Measurements from ENCODE around the gene NXT1.
"Not testable (repeated sequence)": the region's sequence is repeated elsewhere in the genome, so short reads cannot be mapped to it uniquely, and the experiment has no call there.

Gene NXT1

DNA sequence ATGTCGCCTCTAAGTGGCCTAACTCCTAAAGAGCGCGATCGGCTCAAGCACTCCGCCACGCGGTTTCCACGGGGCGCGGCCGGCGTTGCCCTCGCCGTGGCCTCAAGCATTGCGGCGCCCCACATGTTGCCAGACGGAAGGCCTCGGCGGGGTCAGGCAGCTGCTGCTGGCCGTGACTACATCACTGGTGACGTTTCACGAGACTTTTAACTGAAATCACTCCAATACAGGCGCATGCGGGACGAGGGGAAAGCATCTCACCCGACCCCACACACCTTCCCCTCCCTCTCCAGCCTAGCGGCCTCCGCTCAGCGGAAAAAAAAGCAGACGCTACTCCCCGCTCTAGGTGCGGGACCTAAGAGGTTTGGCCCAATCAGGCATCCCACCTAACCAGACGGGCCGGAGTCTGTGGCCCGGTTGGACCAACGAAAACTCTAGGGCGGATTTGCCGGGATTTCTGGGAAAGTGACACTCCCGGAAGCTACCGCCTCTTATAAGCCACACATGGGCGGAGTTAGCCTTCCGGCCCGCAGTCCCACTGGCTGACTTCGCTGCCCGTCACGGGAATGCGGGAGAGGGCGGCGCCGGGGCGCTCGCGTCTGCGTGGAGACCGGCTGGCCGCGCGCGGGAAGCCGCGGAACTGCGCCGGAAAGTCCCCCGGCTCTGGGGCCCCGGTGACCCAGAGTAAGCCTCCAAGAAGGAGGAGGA lies at the start of gene NXT1:
Gene NXT1 (plus strand): TSS at position 596 of the 708 bp plus-strand sequence. CDS start 3,251 bp downstream, outside the sequence.
- DNase-seq: peak; percentile 98

DNA sequence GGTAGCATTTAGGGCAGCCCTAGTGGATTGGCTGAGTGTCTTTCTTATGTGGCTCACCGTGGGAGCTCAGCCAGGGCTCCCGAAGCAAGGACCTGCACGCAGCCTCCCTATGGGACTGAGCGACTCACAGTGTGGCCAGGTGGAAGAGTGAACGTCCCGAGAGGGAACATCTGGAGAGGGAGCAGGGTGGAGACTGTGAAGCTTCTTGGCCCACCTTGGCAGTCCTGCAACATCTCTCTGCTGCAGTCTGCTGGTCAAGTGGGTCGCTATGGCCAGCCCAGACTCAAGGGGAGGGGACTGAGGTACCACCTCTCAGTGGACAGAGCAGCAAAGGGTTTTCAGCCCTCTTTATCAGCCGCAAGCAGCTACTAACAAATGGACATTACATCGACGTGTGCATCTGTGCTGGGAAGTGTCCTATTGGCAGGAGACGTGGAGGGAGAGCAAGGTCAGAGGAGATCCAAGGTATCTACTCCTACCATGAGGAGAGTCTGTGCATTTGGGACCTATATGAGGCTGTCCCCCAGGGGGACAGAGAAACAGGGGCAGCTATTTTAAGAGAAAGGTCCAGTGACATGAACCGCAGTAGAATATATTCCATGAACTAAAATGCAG lies 49.0 kb upstream of the NXT1 start:
- DNase-seq: no peak

DNA sequence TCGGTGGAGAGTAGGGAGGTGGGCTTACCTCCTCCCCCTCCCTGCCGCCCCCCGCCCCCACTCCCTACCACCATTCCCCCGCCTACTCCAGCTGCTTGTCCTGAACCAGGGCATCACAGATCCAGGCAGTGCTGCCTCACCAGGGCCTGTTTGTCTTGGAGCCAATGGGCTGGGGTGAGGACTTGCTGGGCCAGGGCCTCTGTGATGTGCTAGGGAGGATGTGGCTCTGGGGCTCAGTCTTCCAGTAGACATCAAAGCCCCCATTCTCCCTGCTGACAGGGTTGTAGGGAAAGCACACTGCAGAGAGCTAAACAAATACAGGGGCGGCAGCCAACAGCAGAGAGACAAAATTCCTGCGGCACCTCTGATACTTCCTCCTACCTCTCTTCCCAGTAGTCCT lies 48.2 kb upstream of the NXT1 start:
- no peak for DNase-seq

DNA sequence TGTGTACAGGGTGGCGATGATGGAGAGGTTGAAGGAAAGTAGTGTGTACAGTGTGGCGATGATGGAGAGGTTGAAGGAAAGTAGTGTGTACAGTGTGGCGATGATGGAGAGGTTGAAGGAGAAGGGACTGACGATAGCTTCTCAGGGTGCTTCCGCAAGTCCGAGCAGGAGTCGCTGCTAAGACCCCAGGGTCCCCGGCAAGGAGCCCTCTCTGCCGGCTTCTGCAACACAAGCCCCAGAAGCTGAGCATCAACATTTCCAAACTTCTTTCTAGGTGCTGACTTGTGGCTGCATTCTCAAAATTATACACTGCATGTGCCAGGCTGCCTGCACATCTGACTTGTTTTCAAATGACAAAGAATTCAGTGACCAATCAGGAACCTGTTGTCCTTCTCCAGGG lies 47.8 kb upstream of the NXT1 start:
- DNase-seq: no peak

DNA sequence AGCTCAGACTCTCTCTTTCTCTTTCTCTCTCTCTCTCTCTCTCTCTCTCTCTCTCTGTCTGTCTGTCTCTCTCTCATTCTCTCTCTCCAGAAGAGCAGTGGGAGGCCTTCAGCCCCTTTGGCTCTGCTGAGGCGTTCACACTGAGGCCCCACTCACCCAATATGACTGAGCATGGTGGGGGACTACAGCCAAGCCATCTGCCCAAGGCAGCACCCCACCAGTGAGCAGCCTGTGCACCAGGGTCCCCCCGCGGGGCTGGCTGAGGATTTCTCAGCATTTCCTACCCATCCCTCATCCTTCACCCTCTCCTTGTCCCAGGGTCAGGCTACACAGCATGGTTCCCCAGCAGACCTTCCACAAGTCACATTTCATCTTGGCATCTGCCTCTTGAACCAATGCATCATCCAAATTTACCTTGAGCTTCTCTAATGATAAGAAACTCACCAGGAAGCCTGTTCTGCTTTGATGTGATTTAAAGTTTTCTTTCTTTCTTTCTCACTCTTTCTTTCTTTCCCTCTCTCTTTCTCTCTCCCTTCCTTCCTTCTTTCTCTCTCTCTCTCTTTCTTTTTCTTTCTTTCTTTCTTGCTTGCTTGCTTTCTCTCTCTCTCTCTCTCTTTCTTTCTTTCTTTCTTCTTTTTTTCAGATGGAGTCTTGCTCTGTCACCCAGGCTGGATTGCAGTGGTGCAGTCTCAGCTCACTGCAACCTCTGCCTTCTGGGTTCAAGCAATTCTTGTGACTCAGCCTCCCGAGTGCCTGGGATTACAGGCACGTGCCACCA lies 47.1 kb upstream of the NXT1 start:
- no peak for DNase-seq

DNA sequence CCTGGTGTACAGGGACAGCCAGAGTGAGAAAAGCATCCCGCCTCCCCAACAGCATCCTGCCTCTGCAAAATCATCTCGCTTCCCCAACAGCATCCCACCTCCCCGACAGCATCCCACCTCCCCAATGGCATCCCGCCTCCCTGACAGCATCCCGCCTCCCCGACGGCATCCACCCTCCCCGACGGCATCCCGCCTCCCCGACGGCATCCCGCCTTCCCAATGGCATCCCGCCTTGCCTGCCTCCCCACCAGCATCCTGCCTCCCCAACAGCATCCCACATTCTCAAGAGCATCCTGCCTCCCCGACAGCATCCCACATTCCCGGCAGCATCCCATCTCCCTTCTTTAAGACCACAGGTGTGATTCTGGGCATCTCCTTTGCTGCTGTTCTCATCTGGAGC lies 46.0 kb upstream of the NXT1 start:
- no peak for DNase-seq

DNA sequence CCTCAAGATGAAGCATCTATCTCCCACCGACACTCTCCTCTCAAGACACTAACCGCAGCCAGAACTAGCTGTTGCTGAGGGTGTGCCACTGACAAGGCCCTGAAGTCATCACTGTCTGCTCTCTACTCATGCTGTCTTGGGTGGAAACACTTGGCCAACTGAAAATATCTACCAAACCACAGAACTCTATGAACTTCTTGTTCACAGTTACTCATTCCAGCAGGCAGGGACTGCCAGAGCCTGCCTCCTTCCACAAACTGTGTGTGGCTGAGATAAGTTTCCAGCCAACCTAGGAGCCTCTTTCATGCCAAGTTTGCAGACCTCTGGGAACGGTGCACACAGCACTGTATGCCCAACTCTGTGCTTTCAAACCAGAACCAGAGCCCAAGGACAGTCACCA lies 45.5 kb upstream of the NXT1 start:
- DNase-seq: no peak

DNA sequence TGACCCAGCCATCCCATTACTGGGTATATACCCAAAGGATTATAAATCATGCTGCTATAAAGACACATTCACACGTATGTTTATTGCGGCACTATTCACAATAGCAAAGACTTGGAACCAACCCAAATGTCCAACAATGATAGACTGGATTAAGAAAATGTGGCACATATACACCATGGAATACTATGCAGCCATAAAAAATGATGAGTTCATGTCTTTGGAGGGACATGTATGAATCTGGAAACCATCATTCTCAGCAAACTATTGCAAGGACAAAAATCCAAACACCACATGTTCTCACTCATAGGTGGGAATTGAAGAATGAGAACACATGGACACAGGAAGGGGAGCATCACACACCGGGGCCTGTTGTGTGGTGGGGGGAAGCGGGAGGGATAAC lies 43.2 kb upstream of the NXT1 start:
- not testable (repeated sequence) for DNase-seq

DNA sequence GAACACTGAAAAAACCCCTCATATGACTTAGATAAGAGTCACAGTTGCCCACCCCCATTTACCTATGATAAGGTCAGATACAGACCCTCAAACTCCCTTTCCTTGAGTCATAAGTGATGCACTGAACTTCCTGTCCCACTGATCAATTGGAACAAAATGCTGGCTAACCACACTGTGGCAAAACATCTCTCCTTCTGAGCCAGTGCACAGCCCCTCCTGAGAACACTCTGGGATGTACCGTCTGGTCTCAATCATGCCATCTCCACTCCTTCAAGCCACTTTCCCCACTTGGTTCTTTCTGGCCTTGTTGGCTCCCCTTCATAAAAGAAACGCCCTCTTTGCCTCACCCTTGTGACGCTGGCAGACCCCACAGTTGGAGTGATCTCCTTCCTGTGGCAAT lies 42.6 kb upstream of the NXT1 start:
- DNase-seq: no peak

DNA sequence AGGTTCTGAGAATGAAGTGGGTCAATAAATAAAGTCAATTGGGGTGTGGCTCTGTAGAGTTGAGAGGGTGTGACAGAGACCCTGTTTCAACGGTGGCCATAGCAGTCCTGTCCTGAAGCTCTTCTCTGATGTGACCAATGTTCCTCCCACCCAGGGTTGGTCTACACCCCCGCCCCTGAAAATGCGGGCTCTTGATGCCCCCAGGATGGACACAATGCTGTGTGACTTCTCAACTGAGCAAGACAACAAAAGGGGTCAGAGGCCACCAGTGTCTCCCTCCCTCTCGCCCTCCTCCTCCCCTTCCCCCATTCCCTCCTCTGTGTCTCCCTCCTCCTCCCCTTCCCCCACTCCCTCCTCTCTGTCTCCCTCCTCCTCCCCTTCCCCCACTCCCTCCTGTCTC lies 41.7 kb upstream of the NXT1 start:
- DNase-seq: no peak

DNA sequence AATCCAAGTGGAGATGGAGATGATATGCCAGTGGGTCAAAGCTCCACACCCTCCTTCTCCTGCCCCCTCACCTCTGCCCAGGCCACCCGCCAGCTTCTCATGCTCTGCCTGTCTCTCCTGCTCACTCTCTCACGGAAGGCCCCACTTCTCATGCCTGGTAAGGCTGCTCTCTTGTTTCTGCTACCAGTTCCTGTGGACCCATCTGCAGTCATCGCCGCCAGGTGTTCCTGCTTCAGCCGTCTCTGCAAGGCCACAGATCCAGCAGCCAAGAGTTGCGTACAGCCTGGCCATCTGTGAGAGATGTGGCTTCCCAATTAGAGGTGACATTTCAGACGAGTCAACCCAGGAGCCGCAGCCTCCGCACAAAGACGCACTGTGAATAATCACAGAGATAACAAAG lies 40.8 kb upstream of the NXT1 start:
- no peak for DNase-seq

DNA sequence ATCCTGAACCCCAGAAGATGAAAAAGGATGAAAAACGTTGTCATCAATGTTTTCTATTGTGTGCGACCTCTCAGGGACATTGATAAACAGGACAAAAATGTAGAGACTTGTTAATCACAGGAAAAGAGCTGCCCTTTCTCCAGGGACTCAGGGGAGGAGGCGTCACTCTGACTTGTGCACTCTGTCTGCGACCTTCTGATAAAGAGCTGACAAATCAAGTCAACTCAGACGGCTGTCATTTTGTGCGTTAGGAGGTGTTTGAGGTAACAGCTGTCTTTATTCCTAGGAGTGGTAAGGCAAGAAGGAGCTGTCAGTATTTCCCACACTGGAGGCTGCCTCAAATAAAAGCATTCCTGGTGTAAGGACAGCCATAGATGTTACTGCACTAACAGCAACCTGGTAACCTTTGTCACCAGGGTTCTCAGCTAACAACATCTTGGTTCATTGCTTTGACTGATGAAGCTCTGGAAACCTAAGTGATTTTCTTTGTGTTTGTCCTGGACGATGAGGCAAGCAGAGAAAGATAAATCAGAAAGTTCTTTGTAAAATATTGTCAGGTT lies 38.6 kb upstream of the NXT1 start:
- no peak for DNase-seq

DNA sequence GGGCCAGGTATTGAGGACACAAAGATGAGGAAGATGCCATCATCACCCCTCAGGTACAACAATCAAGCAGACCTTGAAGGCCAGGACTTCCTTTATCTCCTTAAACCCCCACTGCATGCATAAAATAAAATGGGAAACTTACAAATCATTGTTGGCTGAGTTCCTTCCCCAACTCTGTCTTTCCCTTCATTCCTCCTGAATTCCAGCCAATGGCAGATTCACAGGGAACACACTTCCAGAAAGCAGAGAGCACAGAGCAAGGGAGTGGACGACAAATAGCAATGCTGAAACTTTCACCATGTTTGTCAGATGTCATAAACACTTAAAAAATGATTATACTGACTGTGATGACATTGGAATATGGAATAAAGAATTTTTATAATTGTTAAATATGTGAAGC lies 37.3 kb upstream of the NXT1 start:
- DNase-seq: no peak

DNA sequence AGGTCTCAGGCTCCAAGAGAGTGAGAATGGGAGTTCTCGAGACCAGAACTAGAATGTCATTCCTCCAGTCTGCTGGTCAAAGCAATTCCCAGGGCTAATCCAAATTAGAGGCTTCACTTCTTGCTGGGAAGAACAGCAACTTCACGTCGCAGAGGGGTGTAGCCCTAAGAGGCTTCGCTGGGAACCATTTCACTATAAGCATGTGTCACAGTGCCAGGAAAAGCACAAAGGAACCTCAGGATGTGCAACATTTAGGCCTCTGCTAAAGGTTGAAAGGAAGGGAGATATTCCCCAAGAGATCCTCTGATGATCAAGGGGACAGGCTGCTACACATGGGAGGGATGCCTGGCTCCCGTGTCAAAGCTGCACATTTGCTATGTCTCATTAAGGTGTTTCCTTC lies 35.9 kb upstream of the NXT1 start:
- no peak for DNase-seq

DNA sequence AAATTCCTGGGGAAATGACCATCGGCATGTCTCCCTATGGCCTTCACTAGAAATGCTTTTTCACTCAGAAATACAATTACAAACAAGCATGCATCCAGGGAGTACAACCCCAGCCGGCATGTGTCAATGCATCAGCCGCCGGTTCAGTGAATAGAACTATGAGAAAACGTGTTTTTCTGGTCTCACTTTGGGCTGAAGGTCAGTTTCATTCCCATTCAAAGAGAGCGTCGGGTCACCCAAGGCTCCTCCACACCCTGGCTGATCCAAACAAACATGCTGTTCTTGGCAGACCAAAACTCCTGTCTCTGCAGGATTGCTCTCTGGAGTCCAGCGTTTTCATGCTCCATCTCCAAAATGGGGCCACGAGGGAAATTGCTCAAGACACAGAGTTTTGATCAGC lies 35.5 kb upstream of the NXT1 start:
- no peak for DNase-seq

DNA sequence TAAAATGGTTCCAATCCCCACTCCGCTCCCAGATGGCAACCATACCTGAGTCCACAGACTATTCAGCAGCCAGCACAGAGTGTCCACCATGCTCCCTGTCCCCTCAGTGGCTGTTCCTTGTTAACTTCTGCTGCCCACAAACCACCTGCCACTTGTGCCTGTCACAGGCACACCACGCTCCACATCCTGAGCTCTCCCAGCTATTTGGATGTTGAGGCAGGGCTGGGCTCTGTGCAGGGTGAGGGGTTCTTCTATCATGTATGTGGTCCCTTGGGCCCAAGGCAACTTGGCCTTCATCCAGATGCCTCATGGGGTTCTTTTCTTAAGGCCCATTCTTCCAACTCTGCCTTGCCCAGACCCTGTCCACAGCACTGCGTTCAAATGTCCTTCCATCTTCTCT lies 34.0 kb upstream of the NXT1 start:
- DNase-seq: no peak

DNA sequence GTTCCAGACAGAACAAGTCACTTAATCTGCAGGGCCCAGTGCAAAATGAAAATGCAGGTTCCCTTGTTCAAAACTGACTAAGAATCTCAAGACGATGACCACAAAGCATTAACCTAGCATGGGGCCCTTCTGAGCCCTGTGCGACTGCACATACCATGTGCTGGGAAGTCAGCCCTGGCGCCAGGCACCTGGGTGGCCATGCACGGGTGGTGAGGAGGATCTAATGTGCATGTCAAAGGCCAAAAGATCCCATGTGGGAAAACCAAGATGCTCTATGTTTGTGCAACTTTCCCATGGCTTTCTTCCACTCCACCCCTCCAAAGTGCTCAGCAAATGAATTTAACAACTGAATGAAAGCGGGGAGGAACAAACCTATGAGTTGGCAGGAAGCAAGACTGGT lies 33.5 kb upstream of the NXT1 start:
- DNase-seq: no peak

DNA sequence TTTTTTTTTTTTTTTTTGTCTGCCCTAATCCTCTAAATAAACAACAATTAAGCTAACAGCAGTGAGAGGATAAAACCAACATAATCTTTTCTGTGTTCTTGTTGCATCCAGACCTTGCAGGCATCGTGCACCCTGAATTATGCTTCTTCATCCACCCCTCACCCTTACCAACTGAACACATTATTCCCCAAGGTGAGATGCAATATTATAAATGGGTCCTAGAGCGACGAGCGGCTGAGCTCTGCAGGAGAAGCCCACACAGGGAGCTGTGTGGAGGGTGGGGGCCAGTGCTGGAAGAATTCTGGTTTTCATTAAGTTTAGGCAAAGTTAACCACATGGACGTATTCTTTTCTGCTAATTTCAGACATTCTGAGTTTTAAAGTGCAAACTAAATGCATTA lies 32.2 kb upstream of the NXT1 start:
- DNase-seq: no peak

DNA sequence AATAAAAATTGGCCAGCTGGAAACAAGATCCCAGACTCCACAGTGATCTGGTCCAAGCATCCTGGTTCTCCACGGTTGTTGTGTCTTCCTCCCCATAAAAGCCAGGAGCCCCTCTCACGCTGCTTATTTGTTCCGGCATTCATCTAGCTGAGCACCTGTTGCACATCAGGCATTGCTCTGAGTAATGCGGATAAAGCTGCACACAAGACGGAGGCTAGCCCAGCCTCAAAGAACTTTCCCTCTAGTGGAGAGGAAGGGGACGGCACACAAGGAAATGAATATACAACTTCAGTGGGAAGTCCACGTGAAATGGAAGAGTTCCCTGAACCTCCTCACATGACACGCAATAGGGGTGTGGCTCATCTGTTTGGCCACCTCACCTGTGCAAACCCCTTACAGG lies 30.3 kb upstream of the NXT1 start:
- DNase-seq: no peak

DNA sequence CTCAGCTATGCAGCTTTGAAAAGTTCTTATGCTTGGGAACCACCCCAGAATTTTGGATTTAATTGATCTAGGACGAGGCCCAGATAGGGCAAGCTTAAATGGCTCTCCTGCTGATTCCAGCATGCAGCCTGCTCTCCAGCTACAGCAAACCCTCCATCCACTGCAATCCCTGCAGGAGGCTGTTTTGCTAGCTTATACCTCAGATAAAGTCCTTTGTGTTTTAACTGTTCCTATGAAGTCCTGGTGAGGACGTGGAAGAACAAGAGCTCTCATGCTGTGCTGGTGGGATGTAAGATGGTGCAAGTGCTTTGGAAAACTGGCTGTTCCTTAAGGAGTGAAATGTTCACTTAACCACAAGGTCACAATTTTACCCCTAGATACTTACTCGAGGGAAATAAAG lies 25.5 kb upstream of the NXT1 start:
- DNase-seq: no peak

DNA sequence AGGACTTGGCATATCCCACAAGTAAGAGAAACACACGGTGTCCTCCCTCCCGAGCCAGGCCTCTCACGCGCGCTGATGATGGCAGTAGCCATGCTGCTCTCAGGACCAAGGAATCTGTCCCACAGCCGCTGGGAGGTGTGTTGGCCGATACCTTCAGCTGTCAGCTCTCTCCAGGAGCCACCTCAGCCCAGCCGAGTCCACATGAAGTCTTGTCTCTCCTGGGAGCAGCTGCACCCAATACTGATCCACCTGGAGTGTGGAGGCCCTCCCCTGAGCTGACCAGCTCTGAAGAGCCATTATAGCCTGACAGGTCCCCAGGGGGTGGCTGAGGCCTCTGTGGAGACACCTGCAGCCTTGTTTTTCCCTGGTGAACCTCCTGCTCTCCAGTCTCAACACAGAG lies 23.8 kb upstream of the NXT1 start:
- no peak for DNase-seq

DNA sequence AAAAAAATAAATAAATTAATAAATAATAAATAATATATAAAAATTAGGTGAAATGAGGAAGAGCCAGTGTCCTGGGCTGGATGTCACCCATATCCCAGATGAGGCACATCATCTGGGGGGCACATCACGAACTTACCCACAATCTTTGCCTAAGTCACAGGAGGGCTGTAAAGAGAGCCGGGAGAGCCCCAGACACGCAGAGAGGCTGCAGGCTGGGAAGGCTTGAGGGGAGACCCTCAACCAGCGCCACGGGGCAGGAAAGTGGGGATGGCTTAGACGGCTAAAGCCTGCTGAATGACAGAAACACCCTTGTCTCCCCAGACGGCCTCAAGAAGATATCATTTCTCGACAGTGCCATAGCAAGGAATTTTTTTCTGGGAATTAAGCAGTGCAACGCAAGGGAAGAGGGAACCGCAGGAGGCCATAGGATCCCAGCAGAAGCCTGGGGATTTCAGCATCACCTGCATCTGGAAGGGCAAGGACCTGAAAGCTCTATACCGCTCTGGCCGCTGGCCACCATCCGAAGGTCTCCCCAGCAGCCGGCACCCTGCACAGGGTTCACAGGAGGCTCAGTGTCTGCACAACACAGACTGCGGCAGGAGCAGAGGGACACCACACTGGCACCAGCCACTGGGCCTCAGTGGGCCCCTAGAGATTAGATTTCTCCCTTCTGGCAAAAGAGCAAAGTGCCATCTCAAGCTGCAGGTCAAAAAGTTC lies 22.8 kb upstream of the NXT1 start:
- no peak for DNase-seq

Measured in activated T-cell treated with anti-CD3 and anti-CD28 coated beads, Interleukin-2, amount 50 U/mL, for 1 hour (primary cell).